ENCODE measurements around the gene PSMD13.
"Not testable (repeated sequence)": the region's sequence is repeated elsewhere in the genome, so short reads cannot be mapped to it uniquely, and the experiment has no call there.

Gene PSMD13

DNA sequence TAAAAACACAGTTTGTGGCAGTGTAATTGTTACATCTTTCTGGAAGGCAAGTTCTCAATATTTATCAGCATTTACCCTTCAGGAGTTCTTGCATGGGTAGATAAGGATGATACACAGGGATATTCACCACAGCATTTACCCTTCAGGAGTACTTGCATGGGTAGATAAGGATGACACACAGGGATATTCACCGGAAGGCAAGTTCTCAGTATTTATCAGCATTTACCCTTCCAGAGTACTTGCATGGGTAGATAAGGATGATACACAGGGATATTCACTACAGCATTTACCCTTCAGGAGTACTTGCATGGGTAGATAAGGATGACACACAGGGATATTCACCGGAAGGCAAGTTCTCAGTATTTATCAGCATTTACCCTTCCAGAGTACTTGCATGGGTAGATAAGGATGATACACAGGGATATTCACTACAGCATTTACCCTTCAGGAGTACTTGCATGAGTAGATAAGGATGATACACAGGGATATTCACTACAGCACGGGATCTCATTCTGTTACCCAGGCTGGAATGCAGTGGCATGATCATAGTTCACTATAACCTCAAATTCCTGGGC lies 16.0 kb upstream of the PSMD13 start:
- not testable (repeated sequence) for DNase-seq

DNA sequence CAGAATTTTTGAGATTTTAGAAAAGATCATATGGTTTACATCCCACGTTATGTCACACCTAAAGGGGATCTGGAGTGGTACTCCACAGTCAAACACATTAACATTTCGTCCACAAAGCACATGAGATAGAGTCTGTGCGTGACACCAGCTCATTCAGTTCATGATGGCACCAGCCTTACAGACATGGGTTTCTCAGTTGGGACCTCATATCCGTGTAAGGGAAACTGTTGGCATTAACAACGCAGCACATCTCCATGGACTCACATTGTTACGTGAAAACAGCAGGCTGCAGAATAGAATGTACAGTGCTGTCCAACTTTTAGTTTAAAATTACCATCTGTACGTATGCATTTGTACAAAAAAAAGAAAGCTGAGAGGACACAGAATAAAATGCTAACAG lies 15.2 kb upstream of the PSMD13 start:
- DNase-seq: no peak

DNA sequence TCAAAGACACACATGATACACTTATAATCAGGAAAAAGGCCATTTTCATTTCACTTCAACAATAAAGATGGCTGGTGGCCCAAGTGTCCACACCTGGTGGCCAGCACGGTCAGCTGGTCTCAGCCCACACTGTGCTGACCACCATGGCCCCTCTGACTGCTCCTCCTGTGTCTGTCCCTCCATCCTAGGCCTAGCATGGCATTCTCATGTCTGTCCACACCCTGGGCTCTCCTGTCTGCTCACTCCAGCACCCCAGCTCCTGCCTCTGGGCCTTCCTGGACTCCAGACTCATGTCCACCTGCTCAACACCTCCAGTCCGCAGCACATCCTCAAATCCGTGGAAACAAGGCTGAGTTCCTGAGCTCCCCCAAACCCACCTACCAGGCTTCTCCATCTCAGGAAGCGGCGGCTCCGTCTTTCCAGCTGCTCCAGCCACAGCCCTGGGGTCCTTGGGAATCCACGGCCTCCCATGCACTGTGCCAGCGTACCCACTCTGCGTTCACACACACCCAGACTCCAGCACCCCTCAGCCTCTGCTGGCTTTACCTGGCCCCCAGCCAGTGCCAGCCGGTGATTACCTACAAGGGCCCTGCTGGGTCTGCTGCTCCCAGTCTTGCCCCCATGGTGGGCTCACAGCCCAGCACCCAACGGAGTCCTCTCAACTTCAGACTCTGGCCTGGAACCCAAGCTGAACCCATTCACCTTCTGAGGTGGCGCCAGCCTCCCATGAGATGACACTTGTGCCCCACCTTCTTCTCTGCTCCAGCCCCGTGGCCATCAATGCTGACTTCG lies 14.6 kb upstream of the PSMD13 start:
- no peak for DNase-seq

DNA sequence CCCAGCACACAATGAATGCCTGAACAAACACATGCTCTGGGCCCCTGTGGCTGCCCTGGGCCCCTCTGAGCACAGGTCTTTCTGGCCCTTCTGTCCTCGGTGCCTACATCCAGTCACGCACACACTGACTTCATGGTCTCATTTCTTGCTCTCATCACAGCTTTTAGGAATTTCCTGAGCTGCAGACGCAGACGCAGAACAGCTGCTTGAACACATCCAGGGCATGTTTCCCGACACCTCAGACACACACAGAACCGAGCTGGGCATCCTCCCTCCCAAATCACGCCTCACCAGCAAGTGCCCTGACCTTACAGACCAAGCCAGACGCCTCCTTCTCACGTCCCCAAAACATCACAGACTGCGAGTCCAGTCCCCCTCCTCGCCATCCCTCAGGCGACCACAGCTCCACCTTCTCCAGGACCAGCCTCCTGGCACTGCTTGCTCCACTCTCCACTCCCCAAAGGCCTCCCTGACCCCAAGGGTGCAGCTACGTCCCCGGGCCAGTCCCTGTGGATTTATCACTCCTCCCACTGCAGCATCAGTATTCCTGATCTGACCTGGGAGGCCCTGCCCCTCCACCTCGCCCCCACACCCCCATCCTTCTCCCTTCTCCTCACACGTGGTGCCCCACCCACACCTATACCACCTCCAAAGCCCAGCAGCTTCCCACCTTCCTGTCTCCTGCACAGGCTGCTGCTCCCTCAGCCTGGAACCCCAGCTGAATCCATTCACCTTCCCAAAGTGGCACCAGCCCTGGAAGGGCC lies 13.6 kb upstream of the PSMD13 start:
- DNase-seq: no peak

DNA sequence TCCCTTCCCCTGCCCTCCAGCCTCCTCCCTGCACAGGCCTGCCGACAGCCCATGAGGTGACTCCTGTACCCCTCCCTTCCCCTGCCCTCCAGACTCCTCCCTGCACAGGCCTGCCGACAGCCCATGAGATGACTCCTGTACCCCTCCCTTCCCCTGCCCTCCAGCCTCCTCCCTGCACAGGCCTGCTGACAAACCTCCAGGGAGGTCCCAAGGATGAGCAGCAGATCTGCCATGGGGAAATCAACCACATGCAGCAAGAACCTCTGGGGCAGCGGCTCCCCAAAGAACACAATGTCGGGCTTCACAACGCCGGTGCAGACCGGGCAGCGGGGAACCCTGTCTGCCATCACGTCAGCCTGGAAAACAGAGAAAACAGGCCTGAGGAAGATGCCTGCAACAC lies 12.9 kb upstream of the PSMD13 start:
- no peak for DNase-seq

DNA sequence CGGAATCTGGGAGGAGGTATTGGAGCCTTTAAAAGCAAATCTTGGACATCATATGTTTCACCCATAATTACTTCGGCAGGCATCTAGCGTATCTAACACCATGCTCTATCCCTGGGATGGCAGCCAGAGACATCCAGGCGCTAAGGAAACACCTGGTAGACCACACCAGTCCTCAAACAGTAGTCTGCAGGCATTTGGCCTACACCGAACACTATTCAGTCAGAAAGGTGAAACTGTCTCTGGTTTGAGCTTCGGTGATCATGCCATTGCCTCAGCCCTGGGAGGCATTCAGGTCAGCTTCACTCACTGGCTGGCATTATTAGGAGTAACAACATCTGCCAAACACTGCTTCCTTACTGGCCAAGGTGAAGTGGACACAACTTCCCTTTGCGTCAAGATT lies 12.4 kb upstream of the PSMD13 start:
- DNase-seq: no peak

DNA sequence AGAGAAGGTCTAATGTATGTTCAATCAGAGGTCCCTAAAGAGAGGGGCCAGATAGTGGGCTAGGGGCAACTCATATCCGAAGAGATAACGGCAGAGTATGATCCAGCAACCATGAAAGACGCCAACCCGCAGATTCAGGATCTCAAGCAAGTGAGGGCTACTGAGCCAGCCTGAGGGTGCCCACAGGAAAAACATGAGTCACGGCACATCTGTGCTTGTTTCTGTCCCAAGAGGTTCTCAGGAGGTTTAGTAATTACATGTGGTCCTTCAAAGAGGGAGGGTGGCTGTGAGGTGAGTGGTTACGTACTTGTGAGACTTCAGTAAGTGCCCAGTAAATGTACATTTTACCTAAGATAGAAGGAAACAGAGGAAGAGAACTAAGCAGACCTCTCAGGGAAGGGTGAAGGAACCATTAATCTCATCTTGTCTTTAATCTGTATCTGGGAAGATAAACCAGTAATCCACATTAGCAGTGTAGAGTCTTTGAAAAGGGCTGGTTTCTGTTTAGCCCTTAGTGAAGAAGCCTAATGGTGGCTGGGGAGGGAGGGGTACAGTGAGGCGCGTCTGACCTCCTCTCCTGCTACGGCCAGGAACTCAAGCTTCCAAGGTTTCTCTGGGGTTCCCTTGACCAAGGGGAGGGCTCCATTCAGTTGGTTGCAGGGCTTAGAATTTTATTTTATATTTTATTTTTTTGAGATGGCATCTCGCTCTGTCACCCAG lies 10.9 kb upstream of the PSMD13 start:
- DNase-seq: no peak

DNA sequence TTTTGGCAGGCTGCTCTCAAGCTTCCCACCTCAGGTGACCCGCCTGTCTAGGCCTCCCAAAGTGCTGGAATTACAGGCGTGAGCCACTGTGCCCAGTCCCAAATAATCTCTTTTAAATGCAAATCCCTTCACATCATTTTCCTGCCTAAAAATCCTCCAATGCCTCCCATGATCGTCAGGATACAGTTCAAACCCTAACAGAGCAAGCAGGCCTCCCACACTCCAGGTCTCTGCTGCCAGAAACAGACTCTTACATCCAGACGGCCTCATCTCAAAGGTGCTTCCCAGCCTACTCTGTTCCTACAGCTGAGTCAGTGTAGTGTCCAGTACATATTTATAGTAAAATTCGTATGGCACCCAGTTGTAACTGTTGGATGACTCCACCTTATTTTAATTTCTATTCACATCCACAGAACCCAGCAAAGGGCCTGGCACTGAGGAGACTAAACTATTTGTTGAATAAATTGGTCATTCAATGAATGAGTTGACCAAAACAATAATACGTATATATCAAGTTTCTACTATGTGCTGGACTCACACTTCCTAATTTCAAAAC lies 8.9 kb upstream of the PSMD13 start:
- no peak for DNase-seq

DNA sequence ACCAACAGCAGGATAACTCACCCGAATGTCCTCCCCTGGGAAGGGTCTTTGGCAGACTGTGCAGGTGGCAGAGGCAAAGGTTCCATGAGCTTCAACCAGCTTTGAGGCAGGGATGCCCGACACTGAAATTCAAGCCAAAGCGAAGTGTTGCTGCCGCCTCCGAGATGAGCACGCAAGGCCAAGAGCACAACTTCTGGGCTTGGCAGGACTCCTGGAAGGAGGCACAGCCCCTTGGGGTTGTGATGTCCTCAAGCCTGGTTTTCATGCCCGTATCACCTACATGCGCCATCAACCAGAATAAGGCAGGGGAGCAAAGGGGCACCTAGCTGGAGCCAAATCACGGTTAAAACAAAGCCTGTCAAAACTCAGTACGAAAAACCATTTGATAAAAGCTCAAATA lies 6.3 kb upstream of the PSMD13 start:
- no peak for DNase-seq

DNA sequence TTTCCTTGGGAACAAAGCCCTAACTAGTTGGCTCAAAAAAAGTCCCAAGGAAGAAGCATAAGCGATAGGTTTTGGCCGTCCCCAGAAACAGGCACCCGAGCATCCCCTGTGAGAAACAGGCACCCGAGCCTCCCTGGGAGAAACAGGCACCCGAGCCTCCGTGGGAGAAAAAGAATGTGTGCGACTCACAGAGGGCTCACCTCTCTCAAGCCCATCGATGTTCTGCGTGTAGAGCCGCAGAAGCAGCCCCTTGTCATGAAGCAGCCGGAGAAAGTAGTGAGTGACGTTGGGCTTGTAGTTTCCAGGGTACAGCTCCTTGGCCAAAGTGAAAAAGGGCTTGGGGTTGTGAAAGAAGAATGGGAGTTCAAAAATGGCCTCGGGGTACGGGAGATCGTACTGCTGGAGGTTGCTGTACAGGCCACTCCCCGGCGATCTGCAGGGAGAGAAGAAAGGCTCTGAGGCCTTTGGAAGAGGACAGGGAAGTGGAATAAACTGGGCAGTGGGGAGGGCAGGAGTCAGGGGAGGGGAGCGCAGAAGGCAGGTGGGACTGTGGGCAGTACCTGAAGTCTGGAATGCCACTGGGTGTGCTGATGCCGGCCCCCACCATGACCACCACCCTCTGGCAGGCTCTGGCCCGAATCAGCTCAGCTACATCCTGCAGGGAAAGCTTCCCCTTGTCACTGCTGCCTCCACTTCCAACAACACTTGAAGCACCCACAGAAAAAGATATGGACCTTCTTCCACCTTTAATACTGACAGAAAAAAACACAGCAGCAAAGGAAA lies 3.8 kb upstream of the PSMD13 start:
- DNase-seq: no peak

DNA sequence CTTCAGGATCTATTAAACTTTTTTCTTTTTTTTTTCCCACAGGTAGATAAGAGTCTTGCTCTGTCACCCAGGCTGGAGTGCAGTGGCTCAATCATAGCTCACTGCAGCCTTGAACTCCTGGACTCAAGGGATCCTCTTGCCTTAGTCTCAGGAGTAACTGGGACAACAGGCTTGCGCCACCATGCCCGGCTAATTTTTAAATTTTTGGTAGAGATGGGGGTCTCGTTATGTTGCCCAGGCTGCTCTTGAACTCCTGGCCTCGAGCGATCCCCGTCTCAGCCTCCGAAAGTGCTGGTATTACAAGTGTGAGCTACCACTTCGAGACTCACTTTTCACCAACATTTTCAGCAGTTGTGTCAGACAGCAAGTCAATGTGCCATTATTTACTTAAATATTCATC lies 1.6 kb upstream of the PSMD13 start:
- DNase-seq: no peak

DNA sequence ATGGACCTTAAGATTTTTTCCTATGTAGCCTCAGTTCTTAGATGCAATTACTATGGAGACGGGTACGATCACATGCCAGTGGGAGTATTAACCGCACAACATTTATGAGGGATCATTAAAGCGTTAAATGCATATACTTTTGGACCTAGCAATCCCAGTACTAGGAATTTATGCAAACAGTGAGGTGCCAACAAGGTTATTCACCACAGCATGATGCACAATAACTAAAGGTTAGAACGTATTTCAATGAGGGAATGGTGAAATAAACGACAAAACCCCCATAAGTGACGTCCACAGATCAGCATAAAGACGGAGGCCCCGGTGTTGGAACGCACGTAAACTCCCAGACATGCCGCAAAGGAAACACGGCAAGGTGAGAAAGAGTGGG lies 1.2 kb upstream of the PSMD13 start:
- DNase-seq: no peak

DNA sequence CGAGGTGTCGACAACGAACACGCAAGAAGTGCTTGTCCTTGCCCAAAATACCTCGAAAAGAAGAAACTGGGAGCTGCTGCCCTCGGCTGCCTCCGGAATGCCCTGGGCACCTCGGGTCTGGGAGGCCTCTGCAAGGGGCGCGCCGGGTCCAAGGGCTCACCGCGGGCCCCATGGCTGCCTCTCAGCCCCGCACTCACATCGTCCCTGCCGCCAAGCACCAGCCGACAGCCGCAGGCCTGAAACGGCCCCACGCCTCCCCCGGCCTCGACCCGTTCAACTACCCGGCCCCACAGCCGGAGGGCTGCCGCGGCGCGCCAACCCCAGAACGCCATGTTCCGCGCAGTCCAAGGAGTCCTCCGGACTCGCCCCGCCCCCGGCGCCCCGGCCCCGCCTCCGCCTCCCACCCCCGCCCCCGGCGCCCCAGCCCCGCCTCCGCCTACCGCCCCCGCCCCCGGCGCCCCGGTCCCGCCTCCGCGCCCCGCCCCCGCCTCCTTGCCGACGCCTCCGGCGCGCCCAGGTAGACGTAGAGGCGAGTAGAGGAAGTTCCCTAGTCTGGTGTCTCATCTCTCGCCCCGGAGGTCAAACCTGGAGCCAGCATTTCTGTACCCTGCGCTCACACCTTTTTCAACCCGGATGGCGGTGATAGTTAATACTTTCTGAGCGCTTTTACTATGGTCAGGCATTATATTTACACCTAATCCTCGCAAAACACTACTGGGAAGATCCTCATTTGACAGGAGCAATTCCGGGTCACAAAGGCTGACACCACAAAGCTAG lies 591 bp upstream of the PSMD13 start, which contains the start of gene SIRT3:
TSS of gene SIRT3 (minus strand) at position 346 of the 777 bp plus-strand sequence. CDS start at position 332, 14 bp downstream.
- peak; percentile 78 for DNase-seq

DNA sequence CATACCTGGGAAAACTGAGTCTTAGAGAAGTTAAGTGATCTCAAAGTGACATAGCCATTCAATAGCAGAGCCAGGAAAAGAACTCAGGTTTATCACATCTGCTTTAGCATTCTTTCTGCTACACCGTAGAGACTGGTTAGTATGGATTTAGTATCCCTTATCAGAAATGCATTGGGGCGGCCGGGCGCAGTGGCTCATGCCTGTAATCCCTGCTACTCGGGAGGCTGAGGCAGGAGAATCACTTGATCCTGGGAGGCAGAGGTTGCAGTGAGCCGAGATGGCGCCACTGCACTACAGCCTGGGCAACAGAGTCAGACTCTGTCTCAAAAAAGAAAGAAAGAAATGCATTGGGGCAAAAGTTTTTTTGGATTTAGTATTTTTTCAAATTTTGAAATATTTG lies 1.6 kb downstream of the PSMD13 start:
- not testable (repeated sequence) for DNase-seq

DNA sequence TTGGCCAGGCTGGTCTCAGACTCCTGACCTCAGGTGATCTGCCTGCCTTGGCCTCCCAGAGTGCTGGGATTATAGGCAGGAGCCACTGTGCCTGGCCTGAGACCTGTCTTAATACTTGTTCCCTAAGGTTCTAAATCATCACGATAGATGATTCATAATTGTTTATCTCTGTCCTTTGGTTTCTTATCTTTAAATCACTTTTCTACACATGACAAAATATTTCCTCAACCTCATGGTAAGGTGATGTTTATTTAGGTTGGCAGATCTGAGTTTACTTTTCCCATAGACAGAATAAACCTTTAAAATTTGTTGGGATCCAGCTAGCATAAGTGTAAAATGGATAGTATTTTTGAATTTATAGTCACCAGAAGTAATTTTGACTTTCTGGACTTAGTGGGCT lies 3.5 kb downstream of the PSMD13 start:
- no peak for DNase-seq

DNA sequence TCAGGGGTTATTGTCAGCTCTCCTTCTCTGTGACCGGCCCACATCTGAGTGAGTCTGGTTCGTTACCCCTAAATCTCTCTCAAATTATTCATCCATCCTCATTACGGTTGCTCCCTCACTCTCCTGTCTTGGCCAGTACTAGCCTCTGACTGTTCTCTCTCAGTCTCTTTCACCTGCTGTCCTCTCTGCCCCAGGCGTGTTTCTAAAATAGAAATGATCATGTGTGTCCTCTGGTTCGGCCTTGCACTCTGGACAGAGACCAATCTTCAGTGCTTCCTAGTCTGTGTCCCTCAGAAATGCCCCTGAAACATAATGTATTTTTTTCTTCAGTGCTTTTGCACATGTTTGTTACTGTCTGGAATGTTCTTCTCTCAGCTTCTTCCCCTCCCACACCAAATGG lies 4.9 kb downstream of the PSMD13 start:
- no peak for DNase-seq

DNA sequence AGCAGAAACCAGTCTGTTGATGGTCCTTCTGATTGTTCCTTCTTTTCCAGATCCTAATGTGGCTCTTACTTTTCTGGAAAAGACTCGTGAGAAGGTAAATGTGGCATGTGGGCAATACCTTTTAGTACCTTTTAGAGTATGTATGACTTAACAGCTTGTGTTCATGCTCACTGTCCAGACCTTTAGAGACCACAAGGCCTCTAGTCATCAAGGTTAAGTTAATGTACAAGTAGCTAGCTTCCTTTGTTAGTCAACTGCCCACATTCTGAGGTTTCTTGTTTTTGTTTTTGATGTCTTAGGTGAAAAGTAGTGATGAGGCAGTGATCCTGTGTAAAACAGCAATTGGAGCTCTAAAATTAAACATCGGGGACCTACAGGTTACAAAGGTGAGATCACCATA lies 7.6 kb downstream of the PSMD13 start:
- no peak for DNase-seq

DNA sequence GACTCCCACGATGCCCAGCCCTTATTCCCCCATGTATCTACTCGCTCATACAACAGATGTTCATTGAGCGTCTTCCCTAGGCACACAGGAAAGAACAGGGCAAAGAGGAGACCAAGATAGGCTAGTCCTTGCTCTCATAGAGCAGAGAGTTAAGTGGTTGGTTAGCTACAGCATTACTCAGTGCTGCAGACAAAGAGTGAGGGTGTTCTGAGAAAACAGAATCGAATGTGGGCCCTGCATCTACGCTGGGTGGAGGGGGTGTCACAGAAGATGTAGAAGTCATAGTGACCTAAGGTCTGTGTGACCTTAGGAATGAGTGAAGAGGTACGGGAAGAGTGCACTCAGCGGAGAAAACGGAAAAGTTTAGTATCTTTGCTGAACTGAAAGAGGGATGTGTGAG lies 12.3 kb downstream of the PSMD13 start:
- DNase-seq: no peak

DNA sequence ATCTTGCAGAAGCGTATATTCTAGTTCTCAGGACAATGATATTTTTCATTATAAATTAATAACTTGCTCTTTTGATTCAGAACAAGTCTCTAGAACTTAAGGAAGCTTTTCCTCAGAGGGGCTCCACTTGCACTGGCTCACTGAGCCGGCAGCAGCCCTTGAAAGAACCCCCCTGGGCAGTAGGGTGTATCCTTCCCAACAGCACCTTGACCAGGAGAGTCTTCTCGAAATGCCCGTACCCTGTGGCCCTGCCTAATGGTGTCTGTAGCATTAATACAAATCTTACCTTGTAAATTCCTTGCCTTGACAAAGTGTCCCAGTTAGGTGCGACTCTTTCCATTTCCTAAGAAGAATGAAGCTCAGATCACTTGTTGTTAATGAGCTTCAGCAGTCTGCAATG lies 13.5 kb downstream of the PSMD13 start:
- no peak for DNase-seq

DNA sequence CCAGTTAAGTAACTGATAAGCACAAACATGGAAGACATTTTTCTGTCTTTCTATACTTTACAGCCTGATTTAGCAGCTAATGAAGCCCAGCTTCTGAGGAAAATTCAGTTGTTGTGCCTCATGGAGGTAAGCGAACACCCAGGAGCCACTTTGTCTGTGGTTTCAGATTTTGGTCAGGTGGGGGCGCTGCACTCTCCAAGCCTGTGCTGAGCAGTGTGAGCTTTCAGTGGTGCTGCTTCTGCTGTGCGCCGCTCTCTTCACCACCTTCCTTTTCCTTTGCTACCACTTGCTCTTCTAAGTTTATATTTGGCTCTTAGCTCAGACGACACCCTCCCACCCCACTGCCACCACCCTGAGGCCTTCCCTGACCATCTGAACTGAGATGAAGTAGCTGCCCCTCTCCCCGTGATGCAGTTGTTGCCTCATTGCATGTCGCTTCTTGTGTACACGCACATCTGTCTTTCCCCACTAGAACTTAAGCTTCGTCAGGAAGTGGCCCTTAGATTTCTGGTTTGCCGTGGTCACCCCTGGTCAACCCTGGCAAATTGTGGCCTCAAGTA lies 14.0 kb downstream of the PSMD13 start:
- DNase-seq: no peak

DNA sequence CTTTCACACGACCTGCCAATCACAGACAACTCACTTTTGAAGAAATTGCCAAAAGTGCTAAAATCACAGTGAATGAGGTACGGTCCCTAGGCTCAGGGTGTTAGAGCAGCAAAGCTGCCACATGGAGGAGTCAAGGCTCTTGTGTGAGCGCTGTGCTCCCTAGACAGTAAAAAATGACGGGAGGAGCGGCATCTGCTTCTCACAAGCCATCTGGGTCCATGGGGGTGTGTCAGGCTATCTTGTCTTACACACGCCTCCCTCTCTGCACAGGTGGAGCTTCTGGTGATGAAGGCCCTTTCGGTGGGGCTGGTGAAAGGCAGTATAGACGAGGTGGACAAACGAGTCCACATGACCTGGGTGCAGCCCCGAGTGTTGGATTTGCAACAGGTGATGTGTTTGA lies 14.8 kb downstream of the PSMD13 start:
- no peak for DNase-seq
